ENCODE measurements around the gene TOLLIP. TPM values are rescaled to one million over a fixed set of nuclear protein-coding genes. Genes with fewer than 3 reads are reported as not detected.

TOLLIP gene
- total RNA-seq, 1 donor from 2014 or later, result 46.8 TPM

GRCh38 chr11:1232021-1232882, 77.2 kb downstream of the TOLLIP start:
- ATAC-seq (no peak), DNase-seq (ENCODE audit: missing footprints) (peak; percentile 47)
- intact Hi-C loops (cut with DNase I), result no loop called here

- DNase-seq (ENCODE audit: missing footprints) (peak; percentile 59), ATAC-seq (no peak)
- intact Hi-C loops (cut with DNase I), result no loop called here
Observed at GRCh38 chr11:1231396-1232020, 77.9 kb downstream of the TOLLIP start.

- intact Hi-C loops (cut with DNase I), result no loop called here
- ATAC-seq (no peak), DNase-seq (ENCODE audit: missing footprints) (peak; percentile 62)
Observed at GRCh38 chr11:1230456-1231395, 78.7 kb downstream of the TOLLIP start.

- intact Hi-C loops (cut with DNase I), result no loop called here
- no peak for ATAC-seq
- DNase-seq (ENCODE audit: missing footprints), result no peak
Observed at GRCh38 chr11:1230121-1230455, 79.3 kb downstream of the TOLLIP start.

GRCh38 chr11:1229471-1230120, 79.8 kb downstream of the TOLLIP start:
- ATAC-seq (no peak), DNase-seq (ENCODE audit: missing footprints) (peak; percentile 68)
- intact Hi-C loops (cut with DNase I), result no loop called here

- DNase-seq (ENCODE audit: missing footprints), result peak; percentile 48
- intact Hi-C loops (cut with DNase I), result no loop called here
- ATAC-seq, result no peak
Observed at GRCh38 chr11:1228921-1229451, 80.4 kb downstream of the TOLLIP start.

- ATAC-seq, result no peak
- peak; percentile 58 for DNase-seq (ENCODE audit: missing footprints)
- intact Hi-C loops (cut with DNase I), result no loop called here
Observed at GRCh38 chr11:1228101-1228821, 81.2 kb downstream of the TOLLIP start.

- intact Hi-C loops (cut with DNase I), result no loop called here
- peak; percentile 57 for DNase-seq (ENCODE audit: missing footprints)
- ATAC-seq, result no peak
Observed at GRCh38 chr11:1227551-1228100, 81.8 kb downstream of the TOLLIP start.

GRCh38 chr11:1226986-1227550, 82.4 kb downstream of the TOLLIP start:
- ATAC-seq (no peak), DNase-seq (ENCODE audit: missing footprints) (peak; percentile 59)
- intact Hi-C loops (cut with DNase I), result no loop called here

GRCh38 chr11:1226226-1226985, 83.0 kb downstream of the TOLLIP start:
- DNase-seq (ENCODE audit: missing footprints), result peak; percentile 72
- ATAC-seq, result no peak
- intact Hi-C loops (cut with DNase I), result no loop called here

GRCh38 chr11:1225386-1226225, 83.8 kb downstream of the TOLLIP start:
- ATAC-seq, result no peak
- DNase-seq (ENCODE audit: missing footprints), result peak; percentile 37
- intact Hi-C loops (cut with DNase I), result no loop called here

GRCh38 chr11:1224491-1225385, 84.7 kb downstream of the TOLLIP start:
- no peak for ATAC-seq
- DNase-seq (ENCODE audit: missing footprints), result no peak
- intact Hi-C loops (cut with DNase I), result no loop called here
